Measurements from ENCODE around the gene USPL1. TPM values are rescaled to one million over a fixed set of nuclear protein-coding genes. Genes with fewer than 3 reads are reported as not detected.

USPL1 gene
- total RNA-seq, 1 donor from 2014 or later, result 19.7 TPM

GRCh38 chr13:30620941-30621340, 3.2 kb downstream of the USPL1 start:
- Mint-ChIP-seq H3K27ac (no peak overlapping the region), H3K4me3 (no peak overlapping the region)
- no peak for DNase-seq (ENCODE audit: extremely low spot score, unreplicated experiment)

GRCh38 chr13:30622551-30622950, 4.8 kb downstream of the USPL1 start:
- Mint-ChIP-seq H3K4me3 (no peak overlapping the region), H3K9me3 (no peaks in the 10 kb centered on the region), H3K4me1 (ENCODE audit: unreplicated experiment) (peaks cover 15% of the 10 kb centered on the region), H3K36me3 (peaks cover 15% of the 10 kb centered on the region), H3K27ac (no peak overlapping the region), H3K27me3 (no peaks in the 10 kb centered on the region)
- no peak for DNase-seq (ENCODE audit: extremely low spot score, unreplicated experiment)
- TF ChIP-seq CTCF (conservative IDR thresholded peaks at IDR 0.05), result no peak

More at GRCh38 chr13:30620941-30621340, 3.2 kb downstream of the USPL1 start:
- Mint-ChIP-seq H3K36me3 (peaks cover 15% of the 10 kb centered on the region), H3K27me3 (no peaks in the 10 kb centered on the region), H3K9me3 (no peaks in the 10 kb centered on the region), H3K4me1 (ENCODE audit: unreplicated experiment) (peaks cover 15% of the 10 kb centered on the region)
- no peak for TF ChIP-seq CTCF (conservative IDR thresholded peaks at IDR 0.05)

- Mint-ChIP-seq H3K4me1 (ENCODE audit: unreplicated experiment) (peaks cover 15% of the 10 kb centered on the region), H3K36me3 (peaks cover 15% of the 10 kb centered on the region), H3K27me3 (no peaks in the 10 kb centered on the region), H3K4me3 (no peak overlapping the region), H3K27ac (no peak overlapping the region), H3K9me3 (no peaks in the 10 kb centered on the region)
- TF ChIP-seq CTCF (conservative IDR thresholded peaks at IDR 0.05), result no peak
- no peak for DNase-seq (ENCODE audit: extremely low spot score, unreplicated experiment)
These were observed 5.7 kb downstream of the USPL1 start for GRCh38 chr13:30623392-30623791.

- no peak for DNase-seq (ENCODE audit: extremely low spot score, unreplicated experiment)
- no peaks in the 10 kb centered on the region for H3K27me3 Mint-ChIP-seq
- no peaks in the 10 kb centered on the region for H3K9me3 Mint-ChIP-seq
- no peak overlapping the region for H3K4me3 Mint-ChIP-seq
- peaks cover 24% of the 10 kb centered on the region for H3K36me3 Mint-ChIP-seq
- H3K4me1 Mint-ChIP-seq (ENCODE audit: unreplicated experiment), result peaks cover 13% of the 10 kb centered on the region
- no peak overlapping the region for H3K27ac Mint-ChIP-seq
- no peak for TF ChIP-seq CTCF (conservative IDR thresholded peaks at IDR 0.05)
These were observed 6.9 kb downstream of the USPL1 start for GRCh38 chr13:30624630-30625029.

- Mint-ChIP-seq H3K9me3 (peaks cover 5% of the 10 kb centered on the region), H3K36me3 (peaks cover 36% of the 10 kb centered on the region), H3K4me3 (no peak overlapping the region), H3K27ac (no peak overlapping the region), H3K4me1 (ENCODE audit: unreplicated experiment) (no peaks in the 10 kb centered on the region), H3K27me3 (no peaks in the 10 kb centered on the region)
- no peak for TF ChIP-seq CTCF (conservative IDR thresholded peaks at IDR 0.05)
- no peak for DNase-seq (ENCODE audit: extremely low spot score, unreplicated experiment)
These were observed 11.8 kb downstream of the USPL1 start for GRCh38 chr13:30629527-30629926.

- H3K36me3 Mint-ChIP-seq, result peaks cover 34% of the 10 kb centered on the region
- no peak for TF ChIP-seq CTCF (conservative IDR thresholded peaks at IDR 0.05)
- DNase-seq (ENCODE audit: extremely low spot score, unreplicated experiment), result no peak
- no peaks in the 10 kb centered on the region for H3K27me3 Mint-ChIP-seq
- H3K4me1 Mint-ChIP-seq (ENCODE audit: unreplicated experiment), result no peaks in the 10 kb centered on the region
- peaks cover 9% of the 10 kb centered on the region for H3K9me3 Mint-ChIP-seq
- H3K4me3 Mint-ChIP-seq, result no peak overlapping the region
- no peak overlapping the region for H3K27ac Mint-ChIP-seq
These were observed 16.1 kb downstream of the USPL1 start for GRCh38 chr13:30633861-30634260.

Measured in type B pancreatic cell (in vitro differentiated cells).